GM21367 (cell line): ENCODE results near the gene GPR148.

Source experiments
- ATAC-seq: cut with Tn5 transposase; IDR thresholded peaks from one replicate; pipeline ENCODE4 v1.9.1; 2021; ENCODE audit not compliant: unreplicated experiment

Gene GPR148

GRCh38 chr2:130768191-130768855 lies 39.5 kb downstream of the GPR148 start:
- no peak for ATAC-seq

GRCh38 chr2:130769343-130769907 lies 40.6 kb downstream of the GPR148 start:
- no peak for ATAC-seq

GRCh38 chr2:130776550-130776949 lies 47.7 kb downstream of the GPR148 start:
- no peak for ATAC-seq

DNA sequence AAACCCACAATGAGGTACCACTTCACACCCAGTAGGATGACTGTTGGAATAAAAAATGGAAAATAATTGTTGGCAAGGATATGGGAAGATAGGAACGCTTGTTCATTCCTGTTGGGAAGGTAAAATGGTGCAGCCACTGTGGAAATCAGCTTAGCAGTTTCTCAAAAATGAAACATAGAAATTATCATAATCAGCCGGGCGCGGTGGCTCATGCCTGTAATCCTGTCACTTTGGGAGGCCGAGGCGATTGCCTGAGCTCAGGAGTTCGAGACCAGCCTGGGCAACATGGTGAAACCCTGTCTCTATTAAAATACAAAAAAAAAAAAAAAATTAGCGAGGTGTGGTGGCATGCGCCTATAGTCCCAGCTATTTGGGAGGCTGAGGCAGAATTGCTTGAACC lies 49.9 kb downstream of the GPR148 start:
- ATAC-seq: no peak
